GM12864 (cell line): ENCODE data around the gene APOBEC3B.
"Not testable (repeated sequence)": the region's sequence is repeated elsewhere in the genome, so short reads cannot be mapped to it uniquely, and the experiment has no call there.

Experiments
- DNase-seq: peaks from one replicate; pipeline ENCODE4 v3.0.0-alpha.2; 2011; ENCODE audit warnings: low read depth
- H3K4me3 ChIP-seq: 2 replicates; pipeline ENCODE4 v1.5.1; 2011; ENCODE audit warnings: mild to moderate bottlenecking, low read depth, low read length, control low read depth
- TF ChIP-seq, protein P1 (sequence below): IDR thresholded peaks from 2 replicates; pipeline ENCODE4 v1.5.1; 2011; ENCODE audit warnings: low read depth, mild to moderate bottlenecking, moderate library complexity, low read length, control low read depth, inconsistent platforms; ENCODE audit errors: missing control alignments

The APOBEC3B gene

DNA sequence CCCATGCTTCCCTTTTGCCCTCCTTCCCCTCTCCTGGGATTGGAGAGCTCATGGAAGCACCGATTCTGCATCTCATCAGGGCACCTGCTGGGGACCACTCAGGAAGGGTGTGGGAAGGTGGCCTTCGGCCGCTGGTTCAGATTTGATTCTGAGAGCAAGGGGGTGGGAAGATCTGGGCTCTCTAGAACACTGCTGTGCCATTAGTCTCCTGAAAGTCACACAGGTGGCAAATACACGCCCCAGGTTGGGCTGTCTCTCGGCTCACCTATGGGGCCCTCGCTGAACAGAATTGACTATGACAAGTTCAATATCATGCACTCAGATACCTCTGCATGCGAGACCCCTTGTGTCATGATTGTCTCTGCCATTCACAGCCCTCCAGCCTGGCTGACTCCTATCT lies 37.5 kb upstream of the APOBEC3B start:
- DNase-seq = no peak
- no peak overlapping the region for H3K4me3 ChIP-seq
- TF ChIP-seq, protein P1, sequence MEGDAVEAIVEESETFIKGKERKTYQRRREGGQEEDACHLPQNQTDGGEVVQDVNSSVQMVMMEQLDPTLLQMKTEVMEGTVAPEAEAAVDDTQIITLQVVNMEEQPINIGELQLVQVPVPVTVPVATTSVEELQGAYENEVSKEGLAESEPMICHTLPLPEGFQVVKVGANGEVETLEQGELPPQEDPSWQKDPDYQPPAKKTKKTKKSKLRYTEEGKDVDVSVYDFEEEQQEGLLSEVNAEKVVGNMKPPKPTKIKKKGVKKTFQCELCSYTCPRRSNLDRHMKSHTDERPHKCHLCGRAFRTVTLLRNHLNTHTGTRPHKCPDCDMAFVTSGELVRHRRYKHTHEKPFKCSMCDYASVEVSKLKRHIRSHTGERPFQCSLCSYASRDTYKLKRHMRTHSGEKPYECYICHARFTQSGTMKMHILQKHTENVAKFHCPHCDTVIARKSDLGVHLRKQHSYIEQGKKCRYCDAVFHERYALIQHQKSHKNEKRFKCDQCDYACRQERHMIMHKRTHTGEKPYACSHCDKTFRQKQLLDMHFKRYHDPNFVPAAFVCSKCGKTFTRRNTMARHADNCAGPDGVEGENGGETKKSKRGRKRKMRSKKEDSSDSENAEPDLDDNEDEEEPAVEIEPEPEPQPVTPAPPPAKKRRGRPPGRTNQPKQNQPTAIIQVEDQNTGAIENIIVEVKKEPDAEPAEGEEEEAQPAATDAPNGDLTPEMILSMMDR = no peak

DNA sequence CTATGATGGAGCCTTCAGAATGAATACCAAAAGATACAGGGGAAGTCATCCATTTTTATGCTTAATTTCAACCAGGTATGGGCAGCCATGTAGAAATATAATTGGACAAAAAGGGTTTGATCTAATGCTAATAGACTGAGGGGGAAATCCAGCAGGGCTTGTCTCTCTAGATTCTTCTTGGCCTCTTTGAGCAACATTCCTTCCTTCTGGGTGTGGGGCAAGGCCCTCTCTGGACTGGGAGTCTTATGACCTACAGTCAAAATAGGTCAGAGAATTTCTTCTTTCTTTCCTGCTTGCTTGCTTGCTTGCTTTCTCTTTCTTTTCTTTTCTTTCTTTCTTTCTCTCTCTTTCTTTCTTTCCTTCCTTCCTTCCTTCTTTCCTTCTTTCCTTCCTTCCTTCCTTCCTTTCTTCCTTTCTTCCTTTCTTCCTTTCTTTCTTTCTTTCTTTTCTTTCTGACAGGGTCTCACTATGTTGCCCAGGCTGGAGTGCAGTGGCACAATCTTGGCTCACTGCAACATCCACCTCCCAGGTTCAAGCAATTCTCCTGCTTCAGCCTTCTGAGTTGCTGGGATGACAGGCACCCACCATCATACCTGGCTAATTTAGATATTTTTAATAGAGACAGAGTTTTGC lies 36.3 kb upstream of the APOBEC3B start:
- not testable (repeated sequence) for DNase-seq, H3K4me3 ChIP-seq

DNA sequence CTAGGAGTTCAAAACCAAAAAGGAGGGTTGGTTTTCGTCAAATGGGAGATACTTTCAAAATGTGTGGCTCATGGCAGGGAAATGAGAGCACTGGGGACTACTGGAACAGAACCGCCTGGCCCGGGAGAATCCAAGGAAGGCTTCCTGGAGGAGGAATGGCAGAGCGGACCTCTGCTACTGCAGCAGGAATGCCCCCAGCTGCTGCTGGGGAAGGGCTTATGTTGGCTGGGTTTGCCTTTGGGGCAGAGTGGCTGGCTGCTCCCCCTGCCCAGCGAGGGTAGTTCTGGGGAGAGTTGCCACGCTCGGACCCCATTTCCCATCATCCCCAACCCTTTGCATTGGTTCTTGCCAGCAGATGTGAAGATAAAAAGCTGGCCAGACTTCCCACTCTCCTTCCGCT lies 35.4 kb upstream of the APOBEC3B start:
- DNase-seq = no peak
- no peak overlapping the region for H3K4me3 ChIP-seq
- TF ChIP-seq, protein P1 = no peak

DNA sequence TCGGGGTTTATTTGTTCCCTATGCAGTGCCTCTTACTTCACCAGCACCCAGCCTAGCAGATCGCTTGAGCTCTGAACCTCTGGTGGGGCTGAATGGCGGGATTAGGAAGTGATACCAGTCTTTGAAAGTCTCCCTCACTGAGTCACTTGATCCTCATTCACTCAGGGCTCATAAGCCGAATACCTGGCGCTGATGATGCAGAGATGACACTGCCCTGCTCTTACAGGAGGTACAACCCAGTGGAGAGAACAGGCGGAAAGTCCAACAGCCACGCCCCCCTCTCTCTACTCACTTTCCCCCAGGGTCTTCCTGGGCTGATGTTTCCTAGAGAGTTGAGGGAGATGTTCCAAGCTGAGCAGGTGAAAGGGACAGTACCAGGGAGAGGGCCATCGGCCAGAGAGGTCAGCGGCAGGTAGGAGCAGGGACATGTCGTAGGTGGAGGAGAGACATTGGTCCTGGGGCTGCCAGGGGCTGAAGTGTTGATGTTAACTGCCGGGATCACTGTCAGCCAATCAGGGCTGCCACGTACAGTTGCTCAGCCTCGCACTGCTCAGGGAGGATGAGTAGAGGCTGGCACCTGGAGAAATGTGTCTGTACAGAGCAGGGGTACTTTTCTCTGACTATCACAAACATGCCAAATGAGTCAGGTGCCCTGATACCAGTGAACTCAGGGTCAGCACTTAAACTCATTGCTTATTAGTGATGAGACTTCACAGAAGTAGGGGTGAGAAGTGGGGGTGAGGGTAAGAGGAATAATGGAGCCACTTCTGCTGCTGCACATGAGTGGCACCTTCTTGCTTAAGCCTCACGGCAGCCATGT lies 34.6 kb upstream of the APOBEC3B start:
- no peak for DNase-seq
- H3K4me3 ChIP-seq = no peak overlapping the region
- TF ChIP-seq, protein P1 = no peak

DNA sequence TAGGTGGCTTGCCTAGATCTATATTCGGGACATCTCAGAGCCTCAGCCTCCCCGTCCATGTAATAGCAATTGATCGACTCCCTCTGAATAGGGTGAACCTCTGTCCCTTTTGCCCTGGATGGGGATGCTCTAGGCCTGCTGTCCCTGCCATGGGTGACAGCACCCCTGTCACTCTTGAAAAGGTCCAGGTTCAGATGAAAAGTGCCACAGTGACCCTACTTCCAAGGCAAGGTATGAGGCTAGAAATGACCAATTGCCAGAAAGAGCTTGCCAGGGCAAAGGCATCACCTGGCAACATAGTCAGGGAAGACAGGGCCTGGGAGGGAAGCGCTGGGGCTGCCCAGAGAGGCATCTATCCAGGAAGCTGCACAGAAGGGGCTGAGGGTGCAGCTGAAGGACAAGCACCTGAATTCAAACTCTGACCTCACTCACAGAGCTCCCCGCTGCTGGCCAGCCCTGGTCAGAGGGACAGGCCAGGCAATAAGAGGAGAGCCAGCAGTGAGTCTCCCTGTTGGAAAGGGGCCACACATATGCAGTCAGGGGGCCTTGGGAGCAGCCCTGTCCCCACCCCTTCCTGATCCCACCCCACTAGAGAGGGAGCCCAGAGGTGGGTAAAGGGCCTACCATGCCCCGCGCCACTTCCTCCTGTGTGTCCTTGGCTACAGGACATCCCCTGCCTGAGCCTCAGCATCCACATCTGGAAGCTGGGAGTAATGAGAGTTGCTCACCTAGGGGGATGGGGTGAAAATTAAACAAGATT lies 33.8 kb upstream of the APOBEC3B start:
- DNase-seq = no peak
- TF ChIP-seq, protein P1 = no peak

DNA sequence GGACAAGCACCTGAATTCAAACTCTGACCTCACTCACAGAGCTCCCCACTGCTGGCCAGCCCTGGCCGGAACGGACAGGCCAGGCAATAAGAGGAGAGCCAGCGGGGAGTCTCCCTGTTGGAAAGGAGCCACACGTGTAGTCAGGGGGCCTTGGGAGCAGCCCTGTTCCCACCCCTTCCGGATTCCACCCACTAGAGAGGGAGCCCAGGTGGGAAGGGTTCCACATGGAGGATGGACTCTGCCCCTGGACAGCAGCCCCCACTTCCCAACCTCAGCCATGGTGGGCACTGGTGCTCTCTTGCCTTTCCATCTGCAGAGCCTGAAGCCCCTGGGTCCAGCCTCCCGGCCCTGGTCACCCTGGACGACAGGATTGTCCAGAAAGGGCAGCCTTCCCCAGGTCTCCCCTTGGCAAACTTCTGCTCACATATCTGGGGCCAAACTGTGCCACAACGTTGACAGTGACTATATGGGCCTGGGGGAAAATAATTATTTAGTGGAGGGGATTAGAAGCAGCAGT lies 32.2 kb upstream of the APOBEC3B start:
- TF ChIP-seq, protein P1 = no peak
- DNase-seq = no peak
- no peak overlapping the region for H3K4me3 ChIP-seq

More for the DNA sequence above, 33.8 kb upstream of the APOBEC3B start:
- no peak overlapping the region for H3K4me3 ChIP-seq
